ENCODE results near the gene HDGFL2. TPM values are rescaled to one million over a fixed set of nuclear protein-coding genes. Genes with fewer than 3 reads are reported as not detected.

HDGFL2 gene
- total RNA-seq, 2 donors from 2014 or later: 40.8 to 61.8 TPM

DNA sequence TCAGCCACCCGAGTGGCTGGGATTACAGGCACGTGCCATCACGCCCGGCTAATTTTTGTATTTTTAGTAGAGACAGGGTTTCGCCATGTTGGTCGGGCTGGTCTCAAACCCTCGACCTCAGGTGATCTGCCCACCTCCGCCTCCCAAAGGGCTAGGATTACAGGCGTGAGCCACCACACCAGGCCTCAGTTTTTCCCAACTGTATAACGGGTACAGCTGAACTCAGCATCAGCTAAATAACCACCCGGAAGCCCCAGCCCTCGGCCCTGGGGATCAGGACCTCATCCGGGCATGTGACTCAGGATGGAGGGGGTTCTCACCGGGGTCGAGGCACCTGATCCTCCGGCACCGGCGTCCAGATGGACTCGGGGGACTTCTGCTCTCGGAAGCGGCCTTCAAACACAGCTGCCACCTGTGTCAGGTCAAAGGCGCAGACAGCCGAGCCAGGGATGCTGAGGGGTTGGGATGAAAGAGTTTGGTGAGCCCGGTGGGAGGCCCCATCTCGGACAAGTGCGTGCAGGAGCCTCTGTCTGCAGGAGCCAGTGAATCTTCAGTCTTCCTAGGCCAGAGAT lies 78.5 kb downstream of the HDGFL2 start:
- DNase-seq (ENCODE audit: low spot score): no peak
- H3K27ac ChIP-seq: no peak overlapping the region
- no peaks in the 10 kb centered on the region for H3K36me3 ChIP-seq
- TF ChIP-seq, protein P1, sequence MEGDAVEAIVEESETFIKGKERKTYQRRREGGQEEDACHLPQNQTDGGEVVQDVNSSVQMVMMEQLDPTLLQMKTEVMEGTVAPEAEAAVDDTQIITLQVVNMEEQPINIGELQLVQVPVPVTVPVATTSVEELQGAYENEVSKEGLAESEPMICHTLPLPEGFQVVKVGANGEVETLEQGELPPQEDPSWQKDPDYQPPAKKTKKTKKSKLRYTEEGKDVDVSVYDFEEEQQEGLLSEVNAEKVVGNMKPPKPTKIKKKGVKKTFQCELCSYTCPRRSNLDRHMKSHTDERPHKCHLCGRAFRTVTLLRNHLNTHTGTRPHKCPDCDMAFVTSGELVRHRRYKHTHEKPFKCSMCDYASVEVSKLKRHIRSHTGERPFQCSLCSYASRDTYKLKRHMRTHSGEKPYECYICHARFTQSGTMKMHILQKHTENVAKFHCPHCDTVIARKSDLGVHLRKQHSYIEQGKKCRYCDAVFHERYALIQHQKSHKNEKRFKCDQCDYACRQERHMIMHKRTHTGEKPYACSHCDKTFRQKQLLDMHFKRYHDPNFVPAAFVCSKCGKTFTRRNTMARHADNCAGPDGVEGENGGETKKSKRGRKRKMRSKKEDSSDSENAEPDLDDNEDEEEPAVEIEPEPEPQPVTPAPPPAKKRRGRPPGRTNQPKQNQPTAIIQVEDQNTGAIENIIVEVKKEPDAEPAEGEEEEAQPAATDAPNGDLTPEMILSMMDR (IDR thresholded peaks at IDR 0.05): no peak
- no peak for TF ChIP-seq POLR2A (IDR thresholded peaks at IDR 0.05)
- TF ChIP-seq POLR2AphosphoS5 (IDR thresholded peaks at IDR 0.05): no peak
- no peaks in the 10 kb centered on the region for H3K27me3 ChIP-seq (replicated peaks; ENCODE audit: insufficient read depth)
- H3K4me3 ChIP-seq: no peak overlapping the region
- intact Hi-C loops (cut with DNase I): no loop called here
- 85% methylated on average over 25 of the region's 26 CpGs for WGBS
- H3K9me3 ChIP-seq: no peaks in the 10 kb centered on the region
- no peaks in the 10 kb centered on the region for H3K4me1 ChIP-seq (replicated peaks)

Small RNAs within 50 kb of the gene (microRNA-seq; reads per million reads assigned to microRNA genes)
- gene MIR4746: 1.1 reads per million, percentile 11 among the genes with 10 or more reads in this experiment

Small RNAs within 50 kb of the gene (small RNA-seq; reads per million reads assigned to genes)
- gene MIR4746: 0 reads per million in 2 donors

Other genes with a start within 250 kb of the HDGFL2 start
- 1 to 10 TPM; 3.0 to 5.7 TPM for gene EBI3, start 242.8 kb upstream of the HDGFL2 start, total RNA-seq
- gene YJU2, start 225.2 kb upstream of the HDGFL2 start, total RNA-seq: 10 to 100 TPM; 30.3 to 45.9 TPM
- gene SHD, start 193.0 kb upstream of the HDGFL2 start, total RNA-seq: 10 to 100 TPM in 1 of 2 donors, under 1 TPM in 1; 0.62 to 18.0 TPM
- gene TMIGD2, start 169.9 kb upstream of the HDGFL2 start, total RNA-seq: not detected
- 1 to 10 TPM in 1 of 2 donors, not detected in 1; 6.4 TPM for gene FSD1, start 167.7 kb upstream of the HDGFL2 start, total RNA-seq
- gene STAP2, start 133.5 kb upstream of the HDGFL2 start, total RNA-seq: 100 to 1,000 TPM in 1 of 2 donors, 10 to 100 TPM in 1; 47.9 to 107 TPM
- 10 to 100 TPM; 12.5 to 18.2 TPM for gene MPND, start 128.7 kb upstream of the HDGFL2 start, total RNA-seq
- gene SH3GL1, start 71.8 kb upstream of the HDGFL2 start, total RNA-seq: 10 to 100 TPM; 35.4 to 54.7 TPM
- 10 to 100 TPM; 13.0 to 18.1 TPM for gene CHAF1A, start 69.7 kb upstream of the HDGFL2 start, total RNA-seq
- 100 to 1,000 TPM in 1 of 2 donors, 10 to 100 TPM in 1; 82.7 to 199 TPM for gene UBXN6, start 14.5 kb upstream of the HDGFL2 start, total RNA-seq
- gene PLIN4, start 46.2 kb downstream of the HDGFL2 start, total RNA-seq: 10 to 100 TPM in 1 of 2 donors, 1 to 10 TPM in 1; 8.2 to 13.9 TPM
- 10 to 100 TPM; 23.2 to 26.8 TPM for gene PLIN5, start 62.9 kb downstream of the HDGFL2 start, total RNA-seq
- 1 to 10 TPM; 2.5 to 3.6 TPM for gene LRG1, start 67.7 kb downstream of the HDGFL2 start, total RNA-seq
- gene SEMA6B, start 87.4 kb downstream of the HDGFL2 start, total RNA-seq: 1 to 10 TPM; 4.3 to 7.8 TPM
- gene TNFAIP8L1, start 167.2 kb downstream of the HDGFL2 start, total RNA-seq: 1 to 10 TPM; 4.0 to 6.2 TPM
- 100 to 1,000 TPM in 1 of 2 donors, 10 to 100 TPM in 1; 70.9 to 116 TPM for gene MYDGF, start 198.0 kb downstream of the HDGFL2 start, total RNA-seq

All from prostate gland (tissue), 2 donors.